NB4 (cell line): ENCODE results near the gene PLCE1.

Source experiments
- DNase-seq: peaks from one replicate; pipeline ENCODE4 v3.0.0; 2010; ENCODE audit warnings: low read depth
- H3K4me3 ChIP-seq: one replicate; pipeline ENCODE4 v1.5.1; 2011; ENCODE audit warnings: mild to moderate bottlenecking, low read depth, low read length, moderate library complexity
- CTCF ChIP-seq: IDR thresholded peaks from one replicate; pipeline ENCODE4 v1.5.1; 2012; ENCODE audit warnings: low read depth, low read length
- MAX ChIP-seq: IDR thresholded peaks from 2 replicates; pipeline ENCODE4 v1.6.1; 2011; ENCODE audit warnings: low read depth, low read length
- MYC ChIP-seq: IDR thresholded peaks from 2 replicates; pipeline ENCODE4 v1.6.1; 2011; ENCODE audit warnings: low read depth, low read length
- POLR2A ChIP-seq: IDR thresholded peaks from 2 replicates; pipeline ENCODE4 v1.6.1; 2011; ENCODE audit warnings: mild to moderate bottlenecking; ENCODE audit not compliant: insufficient read length; ENCODE audit errors: extremely low read depth

PLCE1 gene

GRCh38 chr10:94008526-94008925 is 14.8 kb downstream of the PLCE1 start:
- DNase-seq, result no peak
- H3K4me3 ChIP-seq, result no peak overlapping the region
- TF ChIP-seq POLR2A, result no peak
- TF ChIP-seq CTCF, result no peak
- TF ChIP-seq MYC, result no peak
- no peak for TF ChIP-seq MAX

GRCh38 chr10:94010116-94010515 is 16.4 kb downstream of the PLCE1 start:
- no peak for TF ChIP-seq MYC
- no peak for TF ChIP-seq CTCF
- TF ChIP-seq POLR2A, result no peak
- no peak for TF ChIP-seq MAX
- DNase-seq, result no peak
- no peak overlapping the region for H3K4me3 ChIP-seq

- no peak overlapping the region for H3K4me3 ChIP-seq
- TF ChIP-seq POLR2A (no peak), CTCF (no peak), MAX (no peak), MYC (no peak)
- DNase-seq, result no peak
Observed at GRCh38 chr10:94010886-94011285, 17.2 kb downstream of the PLCE1 start.

- H3K4me3 ChIP-seq, result no peak overlapping the region
- no peak for DNase-seq
- no peak for TF ChIP-seq CTCF
- TF ChIP-seq MYC, result no peak
- TF ChIP-seq MAX, result no peak
- no peak for TF ChIP-seq POLR2A
Observed at GRCh38 chr10:94011296-94011695, 17.6 kb downstream of the PLCE1 start.

- no peak overlapping the region for H3K4me3 ChIP-seq
- DNase-seq, result no peak
- TF ChIP-seq CTCF (no peak), MYC (no peak), MAX (no peak), POLR2A (no peak)
Observed at GRCh38 chr10:94012834-94013233, 19.1 kb downstream of the PLCE1 start.

- no peak overlapping the region for H3K4me3 ChIP-seq
- DNase-seq, result no peak
- TF ChIP-seq MAX, result no peak
- TF ChIP-seq CTCF, result no peak
- TF ChIP-seq POLR2A, result no peak
- no peak for TF ChIP-seq MYC
Observed at GRCh38 chr10:94013331-94013760, 19.6 kb downstream of the PLCE1 start.
